GM19467 (cell line): ENCODE results near the gene CCDC89.
"Not testable (repeated sequence)": the region's sequence is repeated elsewhere in the genome, so short reads cannot be mapped to it uniquely, and the experiment has no call there.

Experiments
- ATAC-seq: cut with Tn5 transposase; IDR thresholded peaks from one replicate; pipeline ENCODE4 v1.9.1; 2021; ENCODE audit warnings: mild to moderate bottlenecking, moderate library complexity; ENCODE audit not compliant: unreplicated experiment

CCDC89 gene

DNA sequence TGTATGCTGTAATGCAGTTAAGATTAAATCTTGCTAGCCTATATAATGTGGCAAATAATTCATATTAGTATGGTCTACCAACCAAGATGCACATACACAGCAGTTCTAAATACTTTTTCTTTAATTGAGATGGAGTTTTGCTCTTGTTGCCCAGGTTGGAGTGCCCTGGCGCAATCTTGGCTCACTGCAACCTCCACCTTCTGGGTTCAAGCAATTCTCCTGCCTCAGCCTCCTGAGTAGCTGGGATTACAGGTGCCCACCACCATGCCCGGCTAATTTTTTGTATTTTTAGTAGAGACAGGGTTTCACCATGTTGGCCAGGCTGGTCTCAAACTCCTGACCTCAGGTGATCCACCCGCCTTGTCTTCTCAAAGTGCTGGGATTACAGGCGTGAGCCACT is 31.7 kb downstream of the CCDC89 start:
- ATAC-seq: not testable (repeated sequence)

DNA sequence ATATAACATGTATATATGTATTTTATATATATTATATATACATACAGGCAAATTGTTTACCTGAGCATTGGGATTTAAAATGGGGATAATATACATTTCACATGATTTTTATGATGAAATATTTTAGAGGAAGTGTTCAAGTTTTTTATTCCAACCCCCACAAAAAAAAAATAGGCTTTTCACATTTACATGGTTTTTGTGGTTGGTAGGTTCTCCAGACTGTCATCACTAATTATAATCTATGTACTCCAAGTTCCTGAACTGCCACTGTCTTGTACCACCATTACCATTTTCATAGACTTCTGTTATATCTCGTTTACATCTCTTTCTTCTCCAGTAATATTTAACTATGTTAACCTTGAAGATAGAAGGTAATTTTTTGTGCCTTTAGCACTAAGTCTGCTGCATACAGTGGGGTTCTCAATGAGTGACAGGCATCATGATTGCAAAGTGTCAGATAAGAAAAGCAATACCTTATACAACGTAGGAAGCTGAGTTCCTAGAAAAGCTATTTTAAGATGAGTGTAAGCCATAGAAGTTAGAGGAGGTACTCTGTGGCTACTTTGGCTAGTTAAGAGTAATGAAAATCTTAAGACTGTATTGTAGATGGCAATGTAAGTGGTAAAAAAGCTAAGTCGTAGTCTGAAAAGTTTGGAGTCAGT is 33.1 kb downstream of the CCDC89 start:
- no peak for ATAC-seq

DNA sequence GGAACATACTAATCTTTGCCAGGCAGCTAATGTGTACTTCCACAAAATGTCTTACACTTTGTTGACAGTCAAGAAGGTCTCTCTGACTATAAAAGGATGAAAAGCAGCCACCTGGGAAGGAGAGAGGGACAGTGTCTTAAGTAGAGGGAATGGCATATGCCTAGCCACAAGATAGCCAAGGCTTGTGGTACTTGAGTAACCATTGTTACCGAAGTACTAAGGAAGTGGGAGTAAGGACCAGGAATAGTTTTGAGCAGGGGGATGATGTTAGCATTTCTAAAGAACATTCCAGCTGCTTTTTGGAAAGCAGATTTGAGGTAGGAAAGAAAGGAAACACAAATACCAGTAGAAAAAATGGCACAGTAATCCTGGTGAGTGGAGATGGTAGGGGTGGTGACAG is 34.9 kb downstream of the CCDC89 start:
- ATAC-seq: no peak

DNA sequence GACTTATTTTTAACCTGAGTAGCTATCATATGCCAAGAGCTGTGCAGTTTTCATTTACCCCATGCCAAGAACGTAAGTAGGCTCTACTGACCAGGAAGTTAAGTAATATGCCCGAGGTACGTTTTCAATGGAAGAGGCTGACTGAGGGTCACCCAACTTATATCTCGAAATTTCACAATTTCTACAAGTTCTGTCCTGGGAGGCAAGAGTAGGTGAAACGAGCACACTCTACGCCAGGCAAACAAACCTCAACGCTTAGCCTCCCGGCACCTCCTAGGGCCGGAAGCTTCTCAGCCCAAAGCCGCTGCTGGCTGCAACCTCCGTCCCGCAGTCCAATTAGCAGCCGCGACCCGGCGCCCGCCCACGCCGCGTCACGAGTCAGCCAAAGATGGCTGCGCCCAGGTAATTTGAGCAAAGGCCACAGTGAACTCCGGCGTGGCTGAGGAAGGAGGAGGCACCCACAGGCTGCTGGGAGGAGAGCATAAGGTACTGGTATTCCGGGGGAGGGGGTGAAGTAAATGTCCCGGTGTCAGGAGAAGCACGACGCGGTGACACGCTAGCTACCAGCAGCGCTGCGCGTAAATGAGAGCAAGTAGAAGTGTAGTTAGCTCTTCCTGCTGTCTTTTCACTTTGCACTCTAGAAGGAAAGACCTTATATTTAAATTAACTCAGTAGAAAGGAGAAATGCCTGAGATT is 38.2 kb downstream of the CCDC89 start, which contains the start of gene TMEM126A:
Gene TMEM126A, plus strand, starts transcription at position 364 of the 696 bp plus-strand sequence. CDS start 2,289 bp downstream, outside the sequence.
- ATAC-seq: peak; percentile 100

DNA sequence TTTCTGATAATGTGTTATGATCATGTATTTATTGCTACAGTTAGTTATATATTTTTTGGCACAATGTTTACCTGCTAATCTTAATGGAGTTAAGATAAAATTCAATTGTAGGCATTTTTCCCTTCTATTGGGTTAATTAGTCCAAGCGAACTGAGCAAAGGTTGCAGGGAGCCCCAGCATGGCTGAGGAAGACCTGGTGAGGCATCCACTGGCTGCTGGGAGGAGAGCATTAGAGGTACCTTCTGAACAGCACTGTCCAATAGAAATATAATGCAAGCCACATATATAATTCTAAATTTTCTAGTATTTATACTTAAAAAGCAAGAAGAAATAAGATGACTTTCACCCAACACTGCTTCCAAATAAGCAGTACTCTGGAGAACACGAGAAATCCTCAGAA is 38.9 kb downstream of the CCDC89 start:
- ATAC-seq: no peak

DNA sequence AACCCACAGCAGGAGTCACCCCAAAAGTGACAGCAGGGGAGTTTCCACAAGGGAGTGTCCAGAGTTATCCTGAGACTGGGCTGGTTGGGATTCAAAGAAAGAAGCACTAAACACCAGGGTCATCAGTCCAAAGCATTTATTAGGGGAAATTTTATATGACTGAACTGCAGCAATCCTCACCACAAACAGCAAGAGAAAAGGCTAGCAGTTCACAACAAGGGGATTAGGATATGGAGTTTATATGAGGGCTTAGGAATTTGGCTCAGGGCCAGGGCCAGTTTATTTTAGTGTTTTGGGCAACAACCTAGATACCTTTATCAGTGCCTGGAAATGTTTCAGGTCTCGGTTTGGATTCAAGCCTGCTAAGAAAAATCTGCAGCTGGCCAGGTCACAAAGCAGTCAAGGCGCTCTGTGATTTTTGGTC is 42.8 kb downstream of the CCDC89 start:
- ATAC-seq: no peak

DNA sequence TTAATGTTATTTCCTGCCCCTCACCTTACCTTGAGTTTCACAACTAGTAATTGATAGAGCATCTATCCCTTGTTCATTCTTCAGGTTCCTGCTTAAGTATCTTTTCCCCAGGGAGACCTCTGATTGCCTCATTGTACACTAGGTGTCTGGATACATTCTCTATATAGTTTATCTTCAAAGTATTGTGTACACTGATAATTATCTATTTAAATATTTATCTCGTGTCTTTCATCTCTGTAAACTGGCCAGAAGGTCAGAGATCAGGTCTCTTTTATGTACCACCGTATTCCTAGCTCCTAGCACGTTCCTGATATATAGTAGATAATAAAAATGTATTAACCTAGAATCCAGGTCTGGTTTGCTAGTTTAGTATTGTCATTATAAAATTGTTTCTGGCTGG is 51.2 kb downstream of the CCDC89 start:
- ATAC-seq: no peak
